Right cardiac atrium (tissue), 5 donors: Measurements from ENCODE around the gene FOXO3. TPM values are rescaled to one million over a fixed set of nuclear protein-coding genes. Genes with fewer than 3 reads are reported as not detected.
A peak's percentile ranks its signal among the peaks of the same experiment; 100 is the strongest.

Experiments
- ATAC-seq, 2 donors: fragments of 200-7000 bp; cut with Tn5 transposase; one replicate each; pipeline versions ENCODE4 v1.8.0 to v1.9.1; 2020; ENCODE audit warnings: moderate library complexity in 2 of 2, mild to moderate bottlenecking in 1 of 2
- DNase-seq, 3 donors: peaks; one replicate each; pipeline ENCODE4 v3.0.0-alpha.2; 2020
- H3K27ac ChIP-seq: one replicate; pipeline ENCODE4 v1.5.1; 2013; ENCODE audit warnings: mild to moderate bottlenecking, low read length, control low read depth, moderate library complexity
- H3K27me3 ChIP-seq: one replicate; pipeline ENCODE4 v1.6.1; 2013; ENCODE audit not compliant: control insufficient read depth, insufficient read depth
- H3K4me1 ChIP-seq: one replicate; pipeline ENCODE4 v1.6.1; 2013; ENCODE audit warnings: low read length; ENCODE audit not compliant: control insufficient read depth, insufficient read depth
- H3K4me3 ChIP-seq: one replicate; pipeline ENCODE4 v1.5.1; 2013; ENCODE audit warnings: low read length, control low read depth
- H3K9me3 ChIP-seq: one replicate; pipeline ENCODE4 v1.6.1; 2013; ENCODE audit warnings: low read length; ENCODE audit not compliant: control insufficient read depth
- WGBS: extraction: QIAGEN DNeasy Blood & Tissue Kit; methylation state at CpG from one replicate; pipeline ENCODE4 v1.1.7; 2013; 5-methylcytosine and 5-hydroxymethylcytosine counted together
- intact Hi-C, 4 donors: fragments of 100-400 bp; cut with DNase I; formaldehyde crosslinking; loops; one replicate each; pipeline versions ENCODE4 v1.11.0 to v1.14.0; 2022 to 2023
- polyA plus RNA-seq: library from polyadenylated mRNA; stranded (reverse); fragments of 200-250 nt; gene quantifications from one replicate; pipeline ENCODE4 v1.2.3, GENCODE V29; 2013
- total RNA-seq, 4 donors: library from RNA; stranded (reverse); fragmentation: NEBNext Ultra II Directional; extraction: Animal tissue kit (Norgen Biotek cat#: 25700); gene quantifications; one replicate each; pipeline ENCODE4 v1.2.1, GENCODE V29; 2021
- donor health status: healthy with polysubstance abuse.
- donor health status: DM: no; HTN: yes; CAD: no.
- donor health status: DM: no; HTN: no; CAD: no.
- donor health status: DM: no; HTN: yes; CAD: no; lungs with severe emphysema.
- donor health status: DM: yes; HTN: yes; CAD: no.

Gene FOXO3
- total and polyA plus RNA-seq, 5 donors, result 16.4 to 50.0 (median 38.5) TPM

GRCh38 chr6:108633436-108633835, 72.7 kb downstream of the FOXO3 start:
- Histone ChIP-seq H3K27me3 (no peaks in the 10 kb centered on the region), H3K4me1 (peaks cover 38% of the 10 kb centered on the region), H3K4me3 (no peak overlapping the region), H3K27ac (no peak overlapping the region), H3K9me3 (no peaks in the 10 kb centered on the region)
- intact Hi-C loops, result no loop called here
- WGBS, result 67% methylated on average over 1 of the region's 1 CpG
- ATAC-seq, result no peak
- no peak for DNase-seq

- H3K27ac ChIP-seq, result no peak overlapping the region
- DNase-seq (no peak), ATAC-seq (peak in 1 of 2 donors; percentile 52)
- peaks cover 37% of the 10 kb centered on the region for H3K4me1 ChIP-seq
- no peak overlapping the region for H3K4me3 ChIP-seq
- 78% methylated on average over 6 of the region's 6 CpGs for WGBS
- H3K27me3 ChIP-seq, result no peaks in the 10 kb centered on the region
- no peaks in the 10 kb centered on the region for H3K9me3 ChIP-seq
- intact Hi-C loops, result loop anchor here in 1 of 4 donors (5.0 kb wide), 1 partner anchor 37 kb away; no protein-coding TSS in a partner anchor
Measured at GRCh38 chr6:108635505-108636226, 74.9 kb downstream of the FOXO3 start.

GRCh38 chr6:108637963-108638362, 77.2 kb downstream of the FOXO3 start:
- DNase-seq, result no peak
- ATAC-seq, result no peak
- H3K27ac ChIP-seq, result no peak overlapping the region
- intact Hi-C loops, result loop anchor here in 1 of 4 donors (5.0 kb wide), 1 partner anchor 34 kb away; no protein-coding TSS in a partner anchor
- no peaks in the 10 kb centered on the region for H3K9me3 ChIP-seq
- 94% methylated on average over 1 of the region's 1 CpG for WGBS
- no peak overlapping the region for H3K4me3 ChIP-seq
- H3K4me1 ChIP-seq, result peaks cover 31% of the 10 kb centered on the region
- no peaks in the 10 kb centered on the region for H3K27me3 ChIP-seq

DNA sequence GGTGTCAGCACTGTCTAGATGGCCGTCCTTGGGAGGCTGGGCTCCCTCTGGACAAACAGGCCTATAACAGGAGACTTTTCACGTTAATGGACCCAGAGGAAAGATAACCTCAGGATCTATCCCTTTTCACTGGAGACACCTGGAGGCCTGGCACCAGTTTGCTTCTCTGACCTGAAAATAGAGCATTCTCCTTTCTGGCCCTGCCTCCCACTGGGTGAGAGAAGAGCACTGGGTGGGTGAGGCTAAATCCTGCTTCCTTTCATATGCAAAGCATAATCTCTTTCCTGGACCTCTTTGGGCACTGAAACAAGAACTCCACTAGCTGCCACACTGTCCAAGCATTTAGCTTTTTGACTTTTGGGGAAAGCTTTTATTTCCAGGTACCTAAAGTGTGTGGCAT, 78.3 kb downstream of the FOXO3 start:
- WGBS, result 82% methylated on average over 2 of the region's 2 CpGs
- Histone ChIP-seq H3K9me3 (no peaks in the 10 kb centered on the region), H3K4me3 (no peak overlapping the region), H3K27ac (no peak overlapping the region), H3K27me3 (no peaks in the 10 kb centered on the region), H3K4me1 (peaks cover 30% of the 10 kb centered on the region)
- DNase-seq (no peak), ATAC-seq (no peak)
- intact Hi-C loops, result loop anchor here in 1 of 4 donors (5.0 kb wide), 1 partner anchor 33 kb away; no protein-coding TSS in a partner anchor

GRCh38 chr6:108640104-108640503, 79.4 kb downstream of the FOXO3 start:
- no peak overlapping the region for H3K27ac ChIP-seq
- ATAC-seq (no peak), DNase-seq (no peak)
- H3K4me1 ChIP-seq, result peaks cover 32% of the 10 kb centered on the region
- H3K4me3 ChIP-seq, result no peak overlapping the region
- 79% methylated on average over 2 of the region's 2 CpGs for WGBS
- no peaks in the 10 kb centered on the region for H3K27me3 ChIP-seq
- no peaks in the 10 kb centered on the region for H3K9me3 ChIP-seq
- intact Hi-C loops, result no loop called here

- Histone ChIP-seq H3K27me3 (no peaks in the 10 kb centered on the region), H3K4me3 (no peak overlapping the region), H3K27ac (no peak overlapping the region), H3K9me3 (no peaks in the 10 kb centered on the region), H3K4me1 (peaks cover 26% of the 10 kb centered on the region)
- ATAC-seq (no peak), DNase-seq (no peak)
- intact Hi-C loops, result no loop called here
- WGBS, result 87% methylated on average over 1 of the region's 1 CpG
Measured at GRCh38 chr6:108643184-108643583, 82.5 kb downstream of the FOXO3 start.

DNA sequence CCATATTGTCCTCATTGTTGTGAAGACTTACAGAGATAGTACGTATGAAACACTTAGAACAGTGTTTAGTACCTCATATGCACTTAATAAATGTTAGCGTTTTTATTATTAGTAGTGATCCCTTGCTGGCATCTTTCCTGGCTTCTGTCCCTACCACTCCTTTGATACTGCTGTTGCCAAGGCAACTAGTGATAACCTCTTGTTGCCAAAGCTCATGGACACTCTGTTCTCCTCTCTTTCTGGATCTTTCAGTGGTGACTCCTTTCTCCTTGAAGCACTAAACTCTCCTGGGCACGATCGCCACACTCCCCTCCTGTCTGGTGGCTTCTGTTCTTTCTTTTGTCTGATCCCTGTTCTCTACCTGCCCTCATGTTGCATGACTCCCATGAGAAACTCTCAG, 83.5 kb downstream of the FOXO3 start:
- Histone ChIP-seq H3K27me3 (no peaks in the 10 kb centered on the region), H3K27ac (no peak overlapping the region), H3K4me3 (no peak overlapping the region), H3K4me1 (peaks cover 19% of the 10 kb centered on the region), H3K9me3 (no peaks in the 10 kb centered on the region)
- intact Hi-C loops, result no loop called here
- peak; percentile 51 to 53 for ATAC-seq
- WGBS, result 64% methylated on average over 4 of the region's 4 CpGs
- no peak for DNase-seq

DNA sequence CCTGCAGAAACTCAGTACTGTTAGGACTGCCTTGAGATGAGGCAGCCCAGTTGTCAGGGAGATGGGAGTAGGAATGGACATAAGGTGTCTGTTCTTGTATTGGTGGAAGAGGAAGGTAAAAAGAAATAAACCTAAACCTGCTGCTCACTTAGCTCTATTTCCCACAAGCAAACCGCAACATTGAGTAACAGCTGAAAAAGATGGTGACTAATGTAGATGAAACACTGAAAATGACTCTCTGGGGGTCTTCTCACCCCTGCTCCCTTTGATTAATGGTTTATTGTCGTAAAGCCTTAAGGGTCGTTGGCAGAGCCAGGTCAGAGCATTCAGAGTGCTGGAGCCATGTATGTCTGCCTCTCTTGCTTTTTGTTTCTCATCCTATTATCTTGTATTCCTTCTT, 87.5 kb downstream of the FOXO3 start:
- DNase-seq (no peak), ATAC-seq (no peak)
- peaks cover 27% of the 10 kb centered on the region for H3K4me1 ChIP-seq
- 91% methylated on average over 3 of the region's 3 CpGs for WGBS
- no peaks in the 10 kb centered on the region for H3K9me3 ChIP-seq
- no peak overlapping the region for H3K27ac ChIP-seq
- H3K4me3 ChIP-seq, result no peak overlapping the region
- intact Hi-C loops, result no loop called here
- no peaks in the 10 kb centered on the region for H3K27me3 ChIP-seq

DNA sequence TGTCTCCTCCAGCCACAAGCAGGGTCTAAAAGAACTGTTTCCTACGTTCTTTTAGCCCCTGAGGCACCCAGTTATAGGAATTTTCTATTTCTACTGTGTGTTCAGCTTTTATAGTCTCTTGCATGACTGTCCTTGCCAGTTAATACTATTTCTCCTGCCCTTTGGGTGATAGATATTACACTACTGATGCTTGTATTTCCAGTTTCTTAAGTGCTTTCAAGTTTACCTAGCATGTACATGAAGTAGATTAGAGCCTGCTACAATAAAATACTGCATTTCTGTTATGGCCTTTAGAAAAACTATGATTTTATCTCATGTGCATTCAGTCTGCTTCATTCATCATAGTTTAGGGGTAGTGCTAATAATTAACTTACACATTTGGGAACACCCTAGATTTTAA, 89.6 kb downstream of the FOXO3 start:
- H3K9me3 ChIP-seq, result no peaks in the 10 kb centered on the region
- no peak overlapping the region for H3K27ac ChIP-seq
- no peak overlapping the region for H3K4me3 ChIP-seq
- no peaks in the 10 kb centered on the region for H3K27me3 ChIP-seq
- ATAC-seq (no peak), DNase-seq (no peak)
- intact Hi-C loops, result loop anchor here (5.0 to 10.0 kb wide), 3 partner anchors 56 to 88 kb away; partner anchors contain the start of gene FOXO3 (in 3 of the 4)
- peaks cover 30% of the 10 kb centered on the region for H3K4me1 ChIP-seq
- 85% methylated on average over 1 of the region's 1 CpG for WGBS

DNA sequence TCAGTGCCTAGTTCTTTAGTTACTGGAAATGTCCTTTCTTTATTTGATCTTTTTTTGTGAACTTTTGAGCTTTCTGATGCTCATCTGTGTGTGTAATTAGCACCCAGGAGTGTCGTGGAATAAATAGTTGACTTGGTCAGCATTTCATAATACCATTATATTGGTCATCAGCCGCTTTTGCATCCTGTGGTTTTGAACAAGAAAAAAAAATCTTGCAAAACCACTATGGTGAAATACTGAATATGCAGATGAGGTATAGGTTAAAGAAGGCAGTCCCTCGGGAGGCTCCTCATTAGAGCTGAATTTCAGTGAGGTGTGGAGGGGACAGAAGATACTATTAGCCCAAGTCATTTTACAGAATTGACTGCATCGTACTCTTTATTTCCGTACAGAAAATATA, 90.1 kb downstream of the FOXO3 start:
- Histone ChIP-seq H3K9me3 (no peaks in the 10 kb centered on the region), H3K4me1 (peaks cover 34% of the 10 kb centered on the region), H3K27ac (no peak overlapping the region), H3K27me3 (no peaks in the 10 kb centered on the region), H3K4me3 (no peak overlapping the region)
- intact Hi-C loops, result loop anchor here (5.0 to 10.0 kb wide), 3 partner anchors 56 to 88 kb away; partner anchors contain the start of gene FOXO3 (in 3 of the 4)
- WGBS, result 74% methylated on average over 5 of the region's 5 CpGs
- DNase-seq (no peak), ATAC-seq (no peak)

GRCh38 chr6:108651340-108652227, 90.9 kb downstream of the FOXO3 start:
- Histone ChIP-seq H3K9me3 (no peaks in the 10 kb centered on the region), H3K4me3 (no peak overlapping the region), H3K4me1 (peaks cover 32% of the 10 kb centered on the region), H3K27me3 (no peaks in the 10 kb centered on the region), H3K27ac (peak overlapping the region; percentile 96)
- DNase-seq, result peak in 1 of 3 donors; percentile 68
- peak in 1 of 2 donors; percentile 3 for ATAC-seq
- WGBS, result 37% methylated on average over 9 of the region's 9 CpGs
- intact Hi-C loops, result loop anchor here (5.0 to 10.0 kb wide), 3 partner anchors 57 to 89 kb away; partner anchors contain the start of gene FOXO3 (in 3 of the 4)
